Measurements from ENCODE around the gene ACAD8.

ACAD8 gene

GRCh38 chr11:134253188-134253993 lies at the start of gene ACAD8, which contains the start of gene THYN1:
Gene ACAD8 (plus strand): TSS chr11:134253568. CDS start chr11:134253601, 33 bp downstream.
Gene THYN1 (minus strand): TSS chr11:134253352. CDS start chr11:134252882, 470 bp downstream.
- peak; percentile 97 for DNase-seq

GRCh38 chr11:134205729-134206128 lies 47.6 kb upstream of the ACAD8 start:
- no peak for DNase-seq

- no peak for DNase-seq
Observed at GRCh38 chr11:134206185-134206584, 47.2 kb upstream of the ACAD8 start.

GRCh38 chr11:134207538-134208239 lies 45.7 kb upstream of the ACAD8 start:
- DNase-seq: no peak

- DNase-seq: no peak
Observed at GRCh38 chr11:134215836-134216235, 37.5 kb upstream of the ACAD8 start.

GRCh38 chr11:134216816-134217215 lies 36.6 kb upstream of the ACAD8 start:
- no peak for DNase-seq

- DNase-seq: no peak
Observed at GRCh38 chr11:134223121-134223520, 30.2 kb upstream of the ACAD8 start.

- DNase-seq: peak; percentile 95
Observed at GRCh38 chr11:134223836-134224709, 29.3 kb upstream of the ACAD8 start, which contains the start of the genes NCAPD3 and VPS26B. Gene NCAPD3 (minus strand): TSS chr11:134223967. CDS start chr11:134223926, 41 bp downstream. Gene VPS26B (plus strand): TSS chr11:134224671. CDS start chr11:134225123, 452 bp downstream.

GRCh38 chr11:134224710-134225664 lies 28.4 kb upstream of the ACAD8 start:
- peak; percentile 14 for DNase-seq

GRCh38 chr11:134226806-134227325 lies 26.5 kb upstream of the ACAD8 start:
- no peak for DNase-seq

GRCh38 chr11:134228625-134229024 lies 24.7 kb upstream of the ACAD8 start:
- DNase-seq: no peak

- no peak for DNase-seq
Observed at GRCh38 chr11:134229126-134229790, 24.1 kb upstream of the ACAD8 start.

- DNase-seq: no peak
Observed at GRCh38 chr11:134230339-134230738, 23.0 kb upstream of the ACAD8 start.

- DNase-seq: no peak
Observed at GRCh38 chr11:134231958-134232659, 21.3 kb upstream of the ACAD8 start.

- no peak for DNase-seq
Observed at GRCh38 chr11:134233729-134234179, 19.6 kb upstream of the ACAD8 start.

GRCh38 chr11:134235399-134235798 lies 18.0 kb upstream of the ACAD8 start:
- no peak for DNase-seq

- DNase-seq: no peak
Observed at GRCh38 chr11:134236834-134237556, 16.4 kb upstream of the ACAD8 start.

GRCh38 chr11:134237557-134237922 lies 15.8 kb upstream of the ACAD8 start:
- DNase-seq: no peak

- no peak for DNase-seq
Observed at GRCh38 chr11:134238956-134239355, 14.4 kb upstream of the ACAD8 start.
